ENCODE measurements around the gene BRAP.

GRCh38 chr12:111642681-111643426, 42.9 kb downstream of the BRAP start:
- TF ChIP-seq CTCF (IDR thresholded peaks at IDR 0.05; ENCODE audit: low read depth, low read length) (no peak), MAX (IDR thresholded peaks at IDR 0.05; ENCODE audit: low read depth, low read length) (no peak)

All from NB4 (cell line).